Neuronal stem cell (in vitro differentiated cells): Measurements from ENCODE around the gene ARAP1.

Source experiments
- DNase-seq: peaks from one replicate; pipeline ENCODE4 v3.0.0-alpha.2; 2013; ENCODE audit warnings: low spot score
- H2AFZ ChIP-seq: one replicate; pipeline ENCODE4 v1.6.1; 2013; ENCODE audit warnings: mild to moderate bottlenecking, low read length, inconsistent platforms
- H2AK5ac ChIP-seq: 2 replicates; pipeline ENCODE4 v1.6.1; 2013; ENCODE audit warnings: low read depth, mild to moderate bottlenecking, inconsistent platforms, low read length, moderate library complexity, mixed read lengths
- H2BK120ac ChIP-seq: 2 replicates; pipeline ENCODE4 v1.6.1; 2013; ENCODE audit warnings: low read depth, mild to moderate bottlenecking, inconsistent platforms, low read length, moderate library complexity, mixed read lengths
- H2BK12ac ChIP-seq: one replicate; pipeline ENCODE4 v1.6.1; 2013; ENCODE audit warnings: low read length, inconsistent platforms
- H2BK15ac ChIP-seq: 2 replicates; pipeline ENCODE4 v1.6.1; 2013; ENCODE audit warnings: mild to moderate bottlenecking, low read length, inconsistent platforms, mixed read lengths
- H2BK5ac ChIP-seq: one replicate; pipeline ENCODE4 v1.6.1; 2013; ENCODE audit warnings: inconsistent platforms, mild to moderate bottlenecking, low read length, moderate library complexity
- H3K14ac ChIP-seq: one replicate; pipeline ENCODE4 v1.6.1; 2013; ENCODE audit warnings: low read length, inconsistent platforms
- H3K18ac ChIP-seq: 2 replicates; pipeline ENCODE4 v1.6.1; 2013; ENCODE audit warnings: low read length, inconsistent platforms
- H3K23ac ChIP-seq: 2 replicates; pipeline ENCODE4 v1.6.1; 2013; ENCODE audit warnings: low read depth, mild to moderate bottlenecking, mixed read lengths, low read length, inconsistent platforms; ENCODE audit not compliant: poor library complexity
- H3K27ac ChIP-seq: replicated peaks from 3 replicates; pipeline ENCODE4 v1.5.1; 2013; ENCODE audit warnings: low read length, inconsistent platforms
- H3K27me3 ChIP-seq, 3 experiments: 2 replicates each; pipeline ENCODE4 v1.6.1; 2013; ENCODE audit warnings: low read length in 3 of 3, mild to moderate bottlenecking in 2 of 3, inconsistent platforms in 1 of 3, low read depth in 1 of 3, mixed read lengths in 1 of 3, moderate library complexity in 1 of 3; ENCODE audit not compliant: control insufficient read depth in 3 of 3, insufficient read depth in 3 of 3
- H3K36me3 ChIP-seq, 2 donors: replicated peaks in 1 of 2; 2 replicates each; pipeline ENCODE4 v1.6.1; 2013; ENCODE audit warnings: low read length in 2 of 2; ENCODE audit not compliant: control insufficient read depth in 2 of 2, insufficient read depth in 2 of 2
- H3K4ac ChIP-seq: 2 replicates; pipeline ENCODE4 v1.6.1; 2013; ENCODE audit warnings: inconsistent platforms, mild to moderate bottlenecking, low read length, moderate library complexity
- H3K4me1 ChIP-seq, 2 donors: 1 replicate in 1 of 2; 2 replicates in 1 of 2; pipeline ENCODE4 v1.6.1; 2013; ENCODE audit warnings: low read length in 2 of 2, low read depth in 1 of 2; ENCODE audit not compliant: control insufficient read depth in 2 of 2, insufficient read depth in 1 of 2
- H3K4me2 ChIP-seq: one replicate; pipeline ENCODE4 v1.6.1; 2013; ENCODE audit warnings: mild to moderate bottlenecking, low read length, inconsistent platforms; ENCODE audit not compliant: insufficient read depth, poor library complexity, severe bottlenecking
- H3K4me3 ChIP-seq, 2 donors: 2 replicates each; pipeline ENCODE4 v1.5.1; 2013; ENCODE audit warnings: low read length in 2 of 2, mild to moderate bottlenecking in 2 of 2, inconsistent platforms in 1 of 2, moderate library complexity in 1 of 2
- H3K79me1 ChIP-seq: one replicate; pipeline ENCODE4 v1.6.1; 2013; ENCODE audit warnings: low read depth, mild to moderate bottlenecking, inconsistent platforms, low read length, moderate library complexity
- H3K9ac ChIP-seq: one replicate; pipeline ENCODE4 v1.6.1; 2013; ENCODE audit warnings: mild to moderate bottlenecking, low read depth, low read length, inconsistent platforms; ENCODE audit not compliant: poor library complexity
- H3K9me3 ChIP-seq, 2 donors: replicated peaks in 1 of 2; 2 replicates each; pipeline versions ENCODE3 to v1.6.1; 2013; ENCODE audit warnings: low read length in 2 of 2, mild to moderate bottlenecking in 2 of 2, inconsistent platforms in 1 of 2, low read depth in 1 of 2, mixed read lengths in 1 of 2, moderate library complexity in 1 of 2; ENCODE audit not compliant: control insufficient read depth in 2 of 2, insufficient read depth in 1 of 2
- H4K8ac ChIP-seq: one replicate; pipeline ENCODE4 v1.6.1; 2013; ENCODE audit warnings: low read depth, mild to moderate bottlenecking, inconsistent platforms, low read length, moderate library complexity
- H4K91ac ChIP-seq: one replicate; pipeline ENCODE4 v1.6.1; 2013; ENCODE audit warnings: low read length, low read depth, mild to moderate bottlenecking, inconsistent platforms; ENCODE audit not compliant: poor library complexity
- WGBS, 2 donors: extraction: QIAGEN DNeasy Blood & Tissue Kit; methylation state at CpG; one replicate each; pipeline ENCODE4 v1.1.7; 2013; ENCODE audit warnings: missing lambda C conversion rate in 2 of 2, mixed read lengths in 1 of 2; ENCODE audit not compliant: insufficient read length in 2 of 2, insufficient replicate concordance in 1 of 2; ENCODE audit errors: extremely low coverage in 2 of 2; 5-methylcytosine and 5-hydroxymethylcytosine counted together

The ARAP1 gene

GRCh38 chr11:72723508-72723907, 28.7 kb downstream of the ARAP1 start:
- H3K18ac ChIP-seq = no peak overlapping the region
- H3K14ac ChIP-seq = no peak overlapping the region
- no peak for DNase-seq
- H3K4me1 ChIP-seq = peaks cover 4 to 20% of the 10 kb centered on the region in 2 donors
- H2AFZ ChIP-seq = no peak overlapping the region
- no peak overlapping the region for H3K4me3 ChIP-seq
- no peak overlapping the region for H3K23ac ChIP-seq
- H3K4me2 ChIP-seq = no peak overlapping the region
- no peak overlapping the region for H2BK15ac ChIP-seq
- no peak overlapping the region for H2BK120ac ChIP-seq
- H3K27me3 ChIP-seq = no peaks in the 10 kb centered on the region
- no peaks in the 10 kb centered on the region for H3K36me3 ChIP-seq
- H4K91ac ChIP-seq = no peak overlapping the region
- no peak overlapping the region for H2AK5ac ChIP-seq
- H3K9me3 ChIP-seq = no peaks in the 10 kb centered on the region
- no peak overlapping the region for H3K9ac ChIP-seq
- H2BK5ac ChIP-seq = no peak overlapping the region
- H3K79me1 ChIP-seq = no peaks in the 10 kb centered on the region
- WGBS, 2 donors = no CpG with 5 or more reads among the region's 9 CpGs
- no peak overlapping the region for H3K4ac ChIP-seq
- no peak overlapping the region for H3K27ac ChIP-seq
- no peak overlapping the region for H2BK12ac ChIP-seq
- H4K8ac ChIP-seq = no peak overlapping the region

DNA sequence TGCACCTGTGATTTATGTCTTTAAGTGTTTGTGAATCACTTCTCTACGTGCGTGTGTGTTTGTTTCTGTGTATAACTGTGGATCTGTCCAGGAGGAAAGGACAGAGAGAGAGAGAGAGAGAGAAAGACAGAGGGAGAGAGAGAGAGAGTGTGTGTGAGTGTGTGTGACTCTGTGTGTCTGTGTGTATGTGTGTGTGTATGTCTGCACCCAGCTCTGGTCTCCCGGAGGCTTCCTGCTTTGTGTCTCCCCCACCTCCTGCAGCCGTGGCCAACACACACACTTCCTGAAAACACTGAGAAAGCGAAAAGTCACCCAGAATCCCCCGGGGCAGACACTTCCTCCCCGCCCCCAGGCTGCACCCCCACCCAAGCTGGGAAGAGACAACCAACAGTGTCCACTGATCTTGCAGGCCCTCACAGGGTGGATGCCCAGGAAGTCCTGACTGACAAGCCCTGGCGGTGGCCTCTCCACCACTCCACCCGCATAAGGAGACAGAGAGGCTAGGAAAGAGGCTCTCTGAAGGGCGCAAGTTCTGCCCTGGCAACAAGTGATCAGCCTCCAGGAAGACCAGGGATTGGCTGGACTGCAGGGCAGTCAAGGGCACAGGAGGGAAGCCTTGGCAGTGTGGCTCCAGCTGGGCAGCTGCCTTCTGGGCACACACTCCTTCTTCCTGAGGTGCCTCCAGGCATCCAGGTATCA, 30.0 kb downstream of the ARAP1 start:
- peak; percentile 48 for DNase-seq
- Histone ChIP-seq H2BK15ac (no peak overlapping the region), H3K18ac (no peak overlapping the region), H3K27me3 (no peaks in the 10 kb centered on the region), H2AFZ (peak overlapping the region; percentile 92), H4K91ac (no peak overlapping the region), H4K8ac (no peak overlapping the region), H2BK5ac (peak overlapping the region; percentile 59), H2BK120ac (no peak overlapping the region), H2BK12ac (peak overlapping the region; percentile 61), H3K9ac (no peak overlapping the region), H3K4me1 (peaks cover 4 to 20% of the 10 kb centered on the region in 2 donors), H3K4ac (no peak overlapping the region), H3K9me3 (no peaks in the 10 kb centered on the region), H3K23ac (no peak overlapping the region), H3K4me2 (no peak overlapping the region), H2AK5ac (no peak overlapping the region), H3K36me3 (no peaks in the 10 kb centered on the region), H3K79me1 (no peaks in the 10 kb centered on the region), H3K4me3 (peak overlapping the region in 1 of 2 donors; percentile 39), H3K27ac (no peak overlapping the region), H3K14ac (no peak overlapping the region)
- no CpG with 5 or more reads among the region's 10 CpGs for WGBS, 2 donors

- Histone ChIP-seq H3K23ac (no peak overlapping the region), H3K27me3 (no peaks in the 10 kb centered on the region), H4K91ac (no peak overlapping the region), H2BK12ac (peak overlapping the region; percentile 61), H2AK5ac (peak overlapping the region; percentile 34), H4K8ac (no peak overlapping the region), H3K27ac (no peak overlapping the region), H2BK15ac (peak overlapping the region; percentile 45), H2BK120ac (no peak overlapping the region), H3K18ac (peak overlapping the region; percentile 31), H2BK5ac (peak overlapping the region; percentile 59), H3K79me1 (no peaks in the 10 kb centered on the region), H3K9ac (peak overlapping the region; percentile 55), H3K4ac (no peak overlapping the region), H3K4me2 (no peak overlapping the region), H3K14ac (no peak overlapping the region), H2AFZ (peak overlapping the region; percentile 92), H3K4me1 (peaks cover 4 to 24% of the 10 kb centered on the region in 2 donors), H3K4me3 (peak overlapping the region in 1 of 2 donors; percentile 39), H3K9me3 (no peaks in the 10 kb centered on the region), H3K36me3 (no peaks in the 10 kb centered on the region)
- DNase-seq = no peak
- no CpG with 5 or more reads among the region's 13 CpGs for WGBS, 2 donors
These were observed 30.5 kb downstream of the ARAP1 start for GRCh38 chr11:72721689-72722049.

DNA sequence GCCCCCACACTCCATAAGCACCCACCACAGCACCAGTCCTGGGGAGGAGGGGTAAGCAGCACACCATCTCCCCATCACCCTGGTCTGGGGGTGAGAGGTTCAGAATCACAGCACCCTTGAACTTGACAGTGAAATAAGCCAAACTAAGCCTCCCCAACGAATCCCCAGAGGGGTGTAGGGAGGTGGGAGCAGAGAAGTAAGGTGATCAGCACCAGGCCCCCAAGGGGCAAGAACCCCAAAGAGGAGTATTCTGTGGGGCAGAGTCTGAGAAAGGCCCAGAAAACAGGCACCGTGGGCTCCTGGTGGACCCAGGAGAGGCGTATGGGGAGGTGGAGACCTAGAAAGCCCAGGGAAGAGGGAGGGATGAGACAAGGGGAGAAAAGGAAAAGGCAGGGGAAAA, 30.9 kb downstream of the ARAP1 start:
- Histone ChIP-seq H3K4me3 (peak overlapping the region in 1 of 2 donors; percentile 39), H3K4ac (no peak overlapping the region), H3K9ac (no peak overlapping the region), H2AFZ (peak overlapping the region; percentile 92), H2AK5ac (no peak overlapping the region), H4K8ac (no peak overlapping the region), H3K27me3 (no peaks in the 10 kb centered on the region), H2BK5ac (no peak overlapping the region), H3K79me1 (no peaks in the 10 kb centered on the region), H3K23ac (no peak overlapping the region), H3K14ac (no peak overlapping the region), H2BK12ac (no peak overlapping the region), H3K36me3 (no peaks in the 10 kb centered on the region), H3K27ac (no peak overlapping the region), H4K91ac (no peak overlapping the region), H3K4me2 (no peak overlapping the region), H3K18ac (no peak overlapping the region), H3K4me1 (peaks cover 4 to 28% of the 10 kb centered on the region in 2 donors), H2BK15ac (no peak overlapping the region), H2BK120ac (no peak overlapping the region), H3K9me3 (no peaks in the 10 kb centered on the region)
- no peak for DNase-seq
- WGBS, 2 donors = no CpG with 5 or more reads among the region's 3 CpGs
